Measurements from ENCODE around the gene COL6A1. TPM values are rescaled to one million over a fixed set of nuclear protein-coding genes. Genes with fewer than 3 reads are reported as not detected.
A peak's percentile ranks its signal among the peaks of the same experiment; 100 is the strongest.
"Not testable (repeated sequence)": the region's sequence is repeated elsewhere in the genome, so short reads cannot be mapped to it uniquely, and the experiment has no call there.

The COL6A1 gene
- total and polyA plus RNA-seq, 4 experiments from 2014 or later, result 0.87 to 6.0 (median 5.2) TPM; not detected in 1

GRCh38 chr21:45948576-45949141, 32.9 kb upstream of the COL6A1 start:
- ChIA-PET CTCF (ENCODE audit: partially characterized antibody) (no interaction called here), POLR2A (ENCODE audit: partially characterized antibody) (no interaction called here)
- H3K27me3 ChIP-seq (ENCODE audit: insufficient read depth, low read length), result no peaks in the 10 kb centered on the region
- H3K4me3 ChIP-seq (ENCODE audit: low read length in 2 of 2), result no peak overlapping the region
- no peaks in the 10 kb centered on the region for H3K36me3 Mint-ChIP-seq
- no peaks in the 10 kb centered on the region for H3K9me3 ChIP-seq (ENCODE audit: control insufficient read depth in 1 of 2, low read length in 2 of 2)
- no peak overlapping the region for H3K4me3 Mint-ChIP-seq
- peaks cover 0 to 4% (median 0%) of the 10 kb centered on the region in 8 donors for H3K9me3 Mint-ChIP-seq
- H3K4me1 ChIP-seq (ENCODE audit: insufficient read depth, low read length), result no peaks in the 10 kb centered on the region
- H3K27ac Mint-ChIP-seq, result no peak overlapping the region
- H3K36me3 ChIP-seq (ENCODE audit: insufficient read depth, low read length), result no peaks in the 10 kb centered on the region
- H3K4me1 Mint-ChIP-seq, result no peaks in the 10 kb centered on the region
- H3K27ac ChIP-seq (ENCODE audit: low read depth, low read length), result no peak overlapping the region
- peaks cover 4 to 5% of the 10 kb centered on the region in 2 donors for H3K27me3 Mint-ChIP-seq
- intact Hi-C loops (cut with micrococcal nuclease), result no loop called here
- no peak for DNase-seq

GRCh38 chr21:45949928-45950739, 31.4 kb upstream of the COL6A1 start:
- no peak for DNase-seq
- Mint-ChIP-seq H3K27me3 (peaks cover 4 to 5% of the 10 kb centered on the region in 2 donors), H3K4me1 (no peaks in the 10 kb centered on the region), H3K27ac (no peak overlapping the region), H3K36me3 (no peaks in the 10 kb centered on the region), H3K4me3 (no peak overlapping the region), H3K9me3 (peaks cover 0 to 4% (median 0%) of the 10 kb centered on the region in 8 donors)
- no peaks in the 10 kb centered on the region for H3K27me3 ChIP-seq (ENCODE audit: insufficient read depth, low read length)
- ChIA-PET CTCF (ENCODE audit: partially characterized antibody) (no interaction called here), POLR2A (ENCODE audit: partially characterized antibody) (no interaction called here)
- H3K9me3 ChIP-seq (ENCODE audit: control insufficient read depth in 1 of 2, low read length in 2 of 2), result no peaks in the 10 kb centered on the region
- no peaks in the 10 kb centered on the region for H3K36me3 ChIP-seq (ENCODE audit: insufficient read depth, low read length)
- intact Hi-C loops (cut with micrococcal nuclease), result no loop called here
- no peaks in the 10 kb centered on the region for H3K4me1 ChIP-seq (ENCODE audit: insufficient read depth, low read length)
- H3K4me3 ChIP-seq (ENCODE audit: low read length in 2 of 2), result no peak overlapping the region
- H3K27ac ChIP-seq (ENCODE audit: low read depth, low read length), result no peak overlapping the region

- H3K36me3 ChIP-seq (ENCODE audit: insufficient read depth, low read length), result no peaks in the 10 kb centered on the region
- intact Hi-C loops (cut with micrococcal nuclease), result no loop called here
- Mint-ChIP-seq H3K4me3 (no peak overlapping the region), H3K27me3 (peaks cover 4 to 5% of the 10 kb centered on the region in 2 donors), H3K9me3 (peaks cover 0 to 4% (median 0%) of the 10 kb centered on the region in 8 donors), H3K4me1 (no peaks in the 10 kb centered on the region), H3K27ac (no peak overlapping the region), H3K36me3 (no peaks in the 10 kb centered on the region)
- H3K4me1 ChIP-seq (ENCODE audit: insufficient read depth, low read length), result no peaks in the 10 kb centered on the region
- no peaks in the 10 kb centered on the region for H3K27me3 ChIP-seq (ENCODE audit: insufficient read depth, low read length)
- no peak for DNase-seq
- H3K27ac ChIP-seq (ENCODE audit: low read depth, low read length), result no peak overlapping the region
- ChIA-PET POLR2A (ENCODE audit: partially characterized antibody) (no interaction called here), CTCF (ENCODE audit: partially characterized antibody) (no interaction called here)
- H3K9me3 ChIP-seq (ENCODE audit: control insufficient read depth in 1 of 2, low read length in 2 of 2), result no peaks in the 10 kb centered on the region
- no peak overlapping the region for H3K4me3 ChIP-seq (ENCODE audit: low read length in 2 of 2)
Observed at GRCh38 chr21:45950740-45951515, 30.6 kb upstream of the COL6A1 start.

- H3K27ac Mint-ChIP-seq, result no peak overlapping the region
- Histone ChIP-seq H3K9me3 (ENCODE audit: control insufficient read depth in 1 of 2, low read length in 2 of 2) (no peaks in the 10 kb centered on the region), H3K4me1 (ENCODE audit: insufficient read depth, low read length) (no peaks in the 10 kb centered on the region), H3K27me3 (ENCODE audit: insufficient read depth, low read length) (no peaks in the 10 kb centered on the region), H3K4me3 (ENCODE audit: low read length in 2 of 2) (no peak overlapping the region), H3K27ac (ENCODE audit: low read depth, low read length) (no peak overlapping the region), H3K36me3 (ENCODE audit: insufficient read depth, low read length) (no peaks in the 10 kb centered on the region)
- peaks cover 0 to 4% (median 0%) of the 10 kb centered on the region in 8 donors for H3K9me3 Mint-ChIP-seq
- intact Hi-C loops (cut with micrococcal nuclease), result no loop called here
- H3K27me3 Mint-ChIP-seq, result peaks cover 10 to 12% of the 10 kb centered on the region in 2 donors
- no peak for DNase-seq
- H3K4me1 Mint-ChIP-seq, result no peaks in the 10 kb centered on the region
- no peaks in the 10 kb centered on the region for H3K36me3 Mint-ChIP-seq
- no peak overlapping the region for H3K4me3 Mint-ChIP-seq
- ChIA-PET CTCF (ENCODE audit: partially characterized antibody) (no interaction called here), POLR2A (ENCODE audit: partially characterized antibody) (no interaction called here)
Observed at GRCh38 chr21:45951676-45952075, 29.9 kb upstream of the COL6A1 start.

GRCh38 chr21:45952527-45952926, 29.0 kb upstream of the COL6A1 start:
- H3K4me1 Mint-ChIP-seq; CTCF ChIA-PET (ENCODE audit: partially characterized antibody); POLR2A ChIA-PET (ENCODE audit: partially characterized antibody); H3K36me3 Mint-ChIP-seq; H3K9me3 Mint-ChIP-seq; H3K4me1 ChIP-seq (ENCODE audit: insufficient read depth, low read length); H3K9me3 ChIP-seq (ENCODE audit: control insufficient read depth in 1 of 2, low read length in 2 of 2); H3K27ac ChIP-seq (ENCODE audit: low read depth, low read length); H3K36me3 ChIP-seq (ENCODE audit: insufficient read depth, low read length); intact Hi-C loops (cut with micrococcal nuclease); H3K4me3 ChIP-seq (ENCODE audit: low read length in 2 of 2); DNase-seq; H3K27ac Mint-ChIP-seq; H3K27me3 ChIP-seq (ENCODE audit: insufficient read depth, low read length): not testable (repeated sequence)
- Mint-ChIP-seq H3K27me3 (peaks cover 12 to 17% of the 10 kb centered on the region in 2 donors), H3K4me3 (peak overlapping the region in 1 of 8 donors; percentile 31)

GRCh38 chr21:45952974-45953373, 28.6 kb upstream of the COL6A1 start:
- H3K4me3 ChIP-seq (ENCODE audit: low read length in 2 of 2), result no peak overlapping the region
- peaks cover 0 to under 1% (median 0%) of the 10 kb centered on the region in 4 donors for H3K4me1 Mint-ChIP-seq
- no peak for DNase-seq
- intact Hi-C loops (cut with micrococcal nuclease), result no loop called here
- no peaks in the 10 kb centered on the region for H3K36me3 ChIP-seq (ENCODE audit: insufficient read depth, low read length)
- no peak overlapping the region for H3K4me3 Mint-ChIP-seq
- no peaks in the 10 kb centered on the region for H3K4me1 ChIP-seq (ENCODE audit: insufficient read depth, low read length)
- no peak overlapping the region for H3K27ac ChIP-seq (ENCODE audit: low read depth, low read length)
- ChIA-PET POLR2A (ENCODE audit: partially characterized antibody) (no interaction called here), CTCF (ENCODE audit: partially characterized antibody) (no interaction called here)
- peaks cover 0 to 4% (median 0%) of the 10 kb centered on the region in 8 donors for H3K9me3 Mint-ChIP-seq
- H3K9me3 ChIP-seq (ENCODE audit: control insufficient read depth in 1 of 2, low read length in 2 of 2), result no peaks in the 10 kb centered on the region
- no peak overlapping the region for H3K27ac Mint-ChIP-seq
- peaks cover 12 to 17% of the 10 kb centered on the region in 2 donors for H3K27me3 Mint-ChIP-seq
- no peaks in the 10 kb centered on the region for H3K36me3 Mint-ChIP-seq
- no peaks in the 10 kb centered on the region for H3K27me3 ChIP-seq (ENCODE audit: insufficient read depth, low read length)

- Mint-ChIP-seq H3K4me3 (no peak overlapping the region), H3K9me3 (peaks cover 0 to 4% (median 0%) of the 10 kb centered on the region in 8 donors), H3K27ac (no peak overlapping the region), H3K4me1 (peaks cover 0 to 4% (median 2%) of the 10 kb centered on the region in 4 donors), H3K36me3 (no peaks in the 10 kb centered on the region), H3K27me3 (peaks cover 13 to 26% of the 10 kb centered on the region in 2 donors)
- H3K4me1 ChIP-seq (ENCODE audit: insufficient read depth, low read length), result no peaks in the 10 kb centered on the region
- ChIA-PET POLR2A (ENCODE audit: partially characterized antibody) (no interaction called here), CTCF (ENCODE audit: partially characterized antibody) (interaction anchor here (1.3 kb wide), 1 partner anchor 15 kb away, joined by 4 read pairs; no protein-coding TSS in a partner anchor)
- H3K27ac ChIP-seq (ENCODE audit: low read depth, low read length), result no peak overlapping the region
- H3K27me3 ChIP-seq (ENCODE audit: insufficient read depth, low read length), result no peaks in the 10 kb centered on the region
- H3K9me3 ChIP-seq (ENCODE audit: control insufficient read depth in 1 of 2, low read length in 2 of 2), result no peaks in the 10 kb centered on the region
- intact Hi-C loops (cut with micrococcal nuclease), result no loop called here
- no peaks in the 10 kb centered on the region for H3K36me3 ChIP-seq (ENCODE audit: insufficient read depth, low read length)
- no peak for DNase-seq
- no peak overlapping the region for H3K4me3 ChIP-seq (ENCODE audit: low read length in 2 of 2)
Observed at GRCh38 chr21:45954261-45954660, 27.3 kb upstream of the COL6A1 start.
